ENCODE measurements around the gene CXCL8.

- TF ChIP-seq CTCF (IDR thresholded peaks at IDR 0.05): no peak
- TF ChIP-seq POLR2A (IDR thresholded peaks at IDR 0.05): no peak
Observed at GRCh38 chr4:73788411-73788810, 48.0 kb downstream of the CXCL8 start.
